GM21723 (cell line): ENCODE data around the gene HEPN1.

ENCODE experiments used
- ATAC-seq: cut with Tn5 transposase; IDR thresholded peaks from one replicate; pipeline ENCODE4 v1.9.1; 2021; ENCODE audit warnings: mild to moderate bottlenecking, moderate library complexity; ENCODE audit not compliant: unreplicated experiment

HEPN1 gene

DNA sequence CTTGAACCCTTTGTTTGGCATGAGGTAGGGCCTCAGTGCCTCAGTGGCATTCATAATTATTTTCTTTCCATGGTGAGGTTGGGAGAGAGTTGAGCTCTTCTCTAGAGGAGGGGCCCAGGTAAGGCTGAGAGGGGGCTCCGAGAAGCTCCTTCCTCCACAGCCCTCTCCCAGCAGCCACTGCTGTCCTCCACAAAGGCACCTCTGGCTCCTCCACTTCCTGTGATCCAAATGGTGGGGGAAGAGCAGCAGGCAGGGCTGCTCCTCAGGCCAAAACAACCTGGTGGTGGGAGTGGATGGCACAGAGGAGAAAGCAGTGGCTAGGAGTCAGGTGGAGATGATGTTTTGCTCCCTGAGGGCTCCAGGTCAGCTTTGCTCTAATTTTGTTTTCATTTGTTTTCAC, 34.7 kb upstream of the HEPN1 start:
- ATAC-seq: no peak

GRCh38 chr11:124884869-124885479, 34.1 kb upstream of the HEPN1 start:
- ATAC-seq: no peak

- ATAC-seq: no peak
Observed at GRCh38 chr11:124886476-124886875, 32.6 kb upstream of the HEPN1 start.

GRCh38 chr11:124886978-124887666, 31.9 kb upstream of the HEPN1 start:
- ATAC-seq: no peak

- ATAC-seq: no peak
Observed at GRCh38 chr11:124887667-124888013, 31.4 kb upstream of the HEPN1 start.

DNA sequence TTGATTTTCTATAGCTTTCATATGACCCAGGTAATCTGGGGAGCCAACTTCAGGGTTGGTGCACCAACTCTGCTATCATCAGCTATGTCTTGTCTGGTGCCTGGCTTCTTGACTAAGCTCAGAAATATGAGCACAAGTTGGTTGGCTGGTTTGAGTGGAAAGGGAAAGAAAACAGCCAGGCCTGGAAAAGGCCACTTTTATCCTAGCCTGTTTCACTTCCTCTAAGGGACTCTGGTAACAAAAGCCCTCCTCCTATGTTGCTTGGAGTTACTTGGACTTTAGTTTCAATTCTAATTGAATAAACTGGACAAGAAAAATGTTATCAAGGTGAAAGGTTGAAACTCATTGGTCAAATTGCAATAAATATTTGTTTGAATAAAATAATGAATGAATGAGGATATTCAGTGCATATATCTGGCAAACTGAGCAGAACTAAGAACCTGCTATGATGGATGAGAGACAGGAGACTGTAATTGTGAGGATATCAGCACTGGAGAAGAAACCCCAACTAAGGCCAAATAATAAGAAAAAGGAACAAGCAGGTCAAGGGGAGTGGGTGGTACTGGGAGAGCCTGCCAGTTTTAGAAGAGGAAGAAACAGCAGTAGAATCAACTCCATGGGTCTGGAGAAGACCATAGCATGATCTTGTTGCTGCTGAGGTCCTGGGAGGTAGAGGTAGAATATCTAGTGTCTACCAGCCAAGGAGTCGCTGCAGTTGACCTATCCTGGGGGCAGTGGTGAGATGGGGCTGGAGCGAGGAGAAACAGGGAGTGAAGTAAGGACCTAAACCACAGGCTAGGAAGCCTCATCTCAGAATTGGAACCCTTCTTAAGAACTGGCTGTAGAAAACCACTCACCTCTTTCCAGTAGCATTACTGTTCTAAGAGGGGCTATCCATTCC, 29.6 kb upstream of the HEPN1 start:
- ATAC-seq: no peak

GRCh38 chr11:124890151-124890550, 28.9 kb upstream of the HEPN1 start:
- ATAC-seq: no peak

DNA sequence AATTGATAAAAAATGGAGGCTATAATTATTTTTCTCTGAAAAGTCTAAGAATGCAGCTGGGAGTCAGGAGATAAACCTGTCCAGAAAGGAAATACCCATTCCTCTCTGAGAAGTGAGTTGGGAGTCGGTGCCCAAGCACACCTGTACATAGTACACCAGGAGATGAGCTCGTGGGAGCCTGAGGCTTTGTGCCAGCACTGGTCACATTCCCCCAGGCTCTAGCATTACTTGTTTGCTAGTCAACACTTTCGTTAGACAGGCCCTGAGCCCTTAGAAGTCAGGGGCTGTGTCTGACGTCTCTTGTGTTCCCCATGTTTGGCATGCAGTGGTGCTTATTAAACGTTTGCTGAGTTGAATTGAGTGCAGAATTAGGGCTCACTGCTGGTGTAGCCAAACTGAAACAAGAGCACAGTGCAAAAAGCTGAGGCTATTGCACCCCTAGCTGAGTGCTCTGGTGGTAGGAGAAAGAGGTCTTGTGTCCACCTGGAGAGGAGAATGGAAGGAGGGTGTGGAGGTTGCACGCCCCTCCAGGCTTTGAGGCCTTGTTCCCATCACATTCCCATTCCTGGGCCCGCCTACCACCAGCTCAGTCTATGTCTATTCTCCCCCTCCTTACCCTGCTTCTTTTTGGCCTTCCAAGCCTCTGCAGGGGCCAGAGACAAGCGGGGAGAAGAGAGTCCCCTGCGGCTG, 28.2 kb upstream of the HEPN1 start:
- ATAC-seq: no peak

DNA sequence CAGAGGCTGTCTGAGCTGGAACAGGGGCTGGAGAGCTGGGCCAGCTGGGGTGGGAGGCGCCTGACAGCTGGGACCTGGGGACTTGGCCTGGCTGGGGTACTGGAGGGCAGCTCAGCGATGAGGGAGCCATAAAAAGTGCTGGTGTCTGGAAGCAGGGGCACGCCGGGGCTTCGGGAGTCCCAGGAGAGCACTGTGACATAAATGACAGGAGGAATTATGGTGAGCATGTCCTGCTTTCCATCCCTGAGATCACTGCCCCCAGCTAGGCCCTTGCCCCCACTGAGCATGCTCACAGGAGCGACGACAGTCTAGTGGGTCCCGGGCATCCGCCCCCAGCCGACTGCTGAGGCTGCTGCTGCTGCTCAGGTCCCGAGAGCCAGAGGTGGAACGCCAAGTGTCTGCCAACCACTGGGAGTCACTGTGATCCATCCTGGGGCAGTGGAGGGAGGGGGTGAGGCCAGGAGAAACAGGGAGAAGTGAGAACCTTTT, 27.6 kb upstream of the HEPN1 start:
- no peak for ATAC-seq

DNA sequence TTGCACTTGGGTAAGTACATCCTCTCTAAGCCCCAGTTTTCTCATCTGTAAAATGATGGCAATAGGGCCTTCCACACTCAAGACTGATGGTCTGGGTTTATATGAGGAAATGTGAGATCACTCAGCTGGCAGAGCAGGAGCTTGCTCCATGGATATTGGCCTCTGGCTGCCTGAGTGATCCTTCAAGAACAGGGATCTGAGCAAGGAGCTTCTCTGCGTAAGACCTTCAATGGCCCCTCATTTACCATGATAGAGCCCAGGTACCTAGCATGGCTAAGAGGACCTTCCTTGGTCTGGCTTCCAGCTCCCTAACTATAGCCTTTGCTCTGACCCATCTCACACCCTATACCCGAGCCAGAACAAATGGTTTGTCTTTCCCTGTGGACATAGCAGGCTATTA, 26.9 kb upstream of the HEPN1 start:
- no peak for ATAC-seq

DNA sequence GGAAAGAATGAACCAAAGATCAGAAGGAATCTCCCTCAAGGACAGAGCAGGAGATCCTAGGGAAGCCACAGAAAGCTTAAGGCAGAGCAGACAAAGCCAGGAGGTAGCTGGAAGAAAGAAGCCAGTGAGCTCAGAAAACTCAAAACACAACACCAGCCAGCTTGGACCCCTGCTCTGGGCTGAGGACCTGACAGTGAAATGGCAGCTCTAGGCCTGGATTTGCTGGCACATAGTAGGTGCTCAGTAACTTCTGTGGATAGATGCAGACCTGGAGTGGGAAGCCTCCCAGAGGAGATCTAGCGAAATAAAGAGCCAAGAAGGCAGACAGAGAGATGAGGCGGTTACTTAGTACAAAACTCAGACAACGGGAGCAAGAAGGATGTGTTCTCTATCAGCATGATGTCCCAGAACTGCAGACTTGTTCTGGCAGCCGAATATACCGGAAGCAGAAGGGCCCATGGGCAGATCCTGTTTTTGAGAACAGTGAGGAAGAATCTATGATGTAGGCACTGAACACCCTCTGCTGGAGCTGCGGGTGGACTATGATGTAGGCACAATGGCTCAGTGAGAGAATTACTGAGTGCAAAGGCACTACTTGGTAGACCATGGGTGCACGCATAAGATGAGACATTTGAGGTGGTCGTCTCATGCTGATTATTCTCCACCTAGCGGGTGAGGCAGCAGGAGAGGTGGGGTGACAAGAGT, 26.1 kb upstream of the HEPN1 start:
- no peak for ATAC-seq

DNA sequence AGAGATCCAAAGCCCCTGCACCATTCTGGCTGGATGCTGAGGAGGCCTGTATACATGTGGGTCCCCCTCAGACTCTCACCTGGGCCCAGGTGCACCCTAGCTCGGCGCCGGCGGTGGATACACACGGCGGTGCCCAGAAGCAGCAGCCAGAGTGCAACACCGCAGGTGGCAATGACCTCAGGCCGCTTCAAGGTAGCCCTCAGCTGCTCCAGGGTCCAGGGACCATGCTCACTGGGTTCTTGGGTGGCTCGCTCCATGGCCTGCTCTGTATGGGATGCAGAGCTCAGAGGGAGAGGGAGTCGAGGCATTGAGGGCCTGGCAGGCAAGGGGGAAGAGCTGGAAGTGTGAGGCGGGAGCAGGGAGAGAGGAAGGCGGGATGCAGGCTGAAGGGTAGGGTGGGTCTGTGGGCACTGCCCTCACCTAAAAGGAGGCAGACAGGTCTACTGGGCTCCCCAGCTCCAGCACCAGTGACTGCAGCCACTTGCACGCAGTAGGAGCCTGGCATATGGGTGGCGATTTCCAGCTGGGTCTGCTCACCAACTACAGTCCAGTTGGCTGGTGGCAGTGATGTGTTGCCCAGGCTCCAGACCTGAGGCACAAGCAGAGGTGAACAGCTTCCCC, 25.2 kb upstream of the HEPN1 start:
- no peak for ATAC-seq

DNA sequence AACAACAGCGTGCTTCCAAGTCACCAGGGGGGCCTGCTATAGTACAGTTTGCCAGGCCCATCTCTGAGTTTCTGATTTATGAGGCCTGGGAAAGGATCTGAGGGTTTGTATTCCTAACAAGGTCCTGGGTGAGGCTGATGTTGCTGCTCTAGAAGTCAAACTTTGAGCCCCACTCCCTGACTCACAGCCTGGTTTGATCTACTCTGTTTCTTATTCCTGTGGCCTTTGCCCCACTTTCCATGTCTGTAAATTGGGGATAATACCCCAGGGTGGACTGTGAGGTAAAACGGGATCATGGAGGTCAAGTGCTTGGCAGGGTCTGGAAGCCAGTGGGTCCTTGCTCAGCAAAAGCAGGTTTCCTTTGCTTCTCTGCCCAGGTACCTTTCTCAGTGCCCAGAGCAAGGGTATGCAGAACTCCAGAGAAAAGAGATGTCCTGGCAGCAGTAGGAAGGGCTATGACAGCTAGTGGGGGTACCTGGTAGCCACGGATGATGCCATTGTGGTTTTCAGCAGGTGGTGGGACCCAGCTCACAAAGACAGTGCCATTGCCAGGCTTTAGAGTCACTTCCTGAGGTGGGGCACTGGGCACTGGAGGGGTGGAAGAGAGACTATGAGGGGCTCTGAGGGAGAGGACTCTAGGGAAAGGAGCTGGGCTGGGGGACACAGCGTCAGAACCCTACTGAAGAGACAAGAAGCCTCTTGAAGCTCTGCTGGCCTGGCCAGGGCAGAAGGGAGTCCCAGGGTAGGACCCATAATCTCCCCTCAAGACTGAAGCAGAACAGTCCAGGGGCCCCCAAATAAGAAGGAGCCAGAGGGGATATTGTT, 24.2 kb upstream of the HEPN1 start:
- no peak for ATAC-seq

GRCh38 chr11:124895471-124895971, 23.5 kb upstream of the HEPN1 start:
- no peak for ATAC-seq

- no peak for ATAC-seq
Observed at GRCh38 chr11:124896071-124896750, 22.8 kb upstream of the HEPN1 start.

GRCh38 chr11:124896821-124897391, 22.1 kb upstream of the HEPN1 start:
- no peak for ATAC-seq

- ATAC-seq: no peak
Observed at GRCh38 chr11:124897674-124898262, 21.3 kb upstream of the HEPN1 start, which contains the start of gene ROBO4. ROBO4 (minus strand) TSS chr11:124897865; CDS start chr11:124897795, 70 bp downstream.

GRCh38 chr11:124898263-124898680, 20.8 kb upstream of the HEPN1 start:
- no peak for ATAC-seq
